IPS-18c (cell line): ENCODE measurements around the gene UGGT2.

Experiments
- H3K4me3 ChIP-seq: 2 replicates; pipeline ENCODE4 v1.7.0; 2013; ENCODE audit warnings: low read depth, mild to moderate bottlenecking, low read length, moderate library complexity; ENCODE audit not compliant: insufficient read depth
- H3K9me3 ChIP-seq: one replicate; pipeline ENCODE4 v1.6.1; 2013; ENCODE audit warnings: mild to moderate bottlenecking, low read length, moderate library complexity; ENCODE audit not compliant: control insufficient read depth, insufficient read depth

The UGGT2 gene, protein sequence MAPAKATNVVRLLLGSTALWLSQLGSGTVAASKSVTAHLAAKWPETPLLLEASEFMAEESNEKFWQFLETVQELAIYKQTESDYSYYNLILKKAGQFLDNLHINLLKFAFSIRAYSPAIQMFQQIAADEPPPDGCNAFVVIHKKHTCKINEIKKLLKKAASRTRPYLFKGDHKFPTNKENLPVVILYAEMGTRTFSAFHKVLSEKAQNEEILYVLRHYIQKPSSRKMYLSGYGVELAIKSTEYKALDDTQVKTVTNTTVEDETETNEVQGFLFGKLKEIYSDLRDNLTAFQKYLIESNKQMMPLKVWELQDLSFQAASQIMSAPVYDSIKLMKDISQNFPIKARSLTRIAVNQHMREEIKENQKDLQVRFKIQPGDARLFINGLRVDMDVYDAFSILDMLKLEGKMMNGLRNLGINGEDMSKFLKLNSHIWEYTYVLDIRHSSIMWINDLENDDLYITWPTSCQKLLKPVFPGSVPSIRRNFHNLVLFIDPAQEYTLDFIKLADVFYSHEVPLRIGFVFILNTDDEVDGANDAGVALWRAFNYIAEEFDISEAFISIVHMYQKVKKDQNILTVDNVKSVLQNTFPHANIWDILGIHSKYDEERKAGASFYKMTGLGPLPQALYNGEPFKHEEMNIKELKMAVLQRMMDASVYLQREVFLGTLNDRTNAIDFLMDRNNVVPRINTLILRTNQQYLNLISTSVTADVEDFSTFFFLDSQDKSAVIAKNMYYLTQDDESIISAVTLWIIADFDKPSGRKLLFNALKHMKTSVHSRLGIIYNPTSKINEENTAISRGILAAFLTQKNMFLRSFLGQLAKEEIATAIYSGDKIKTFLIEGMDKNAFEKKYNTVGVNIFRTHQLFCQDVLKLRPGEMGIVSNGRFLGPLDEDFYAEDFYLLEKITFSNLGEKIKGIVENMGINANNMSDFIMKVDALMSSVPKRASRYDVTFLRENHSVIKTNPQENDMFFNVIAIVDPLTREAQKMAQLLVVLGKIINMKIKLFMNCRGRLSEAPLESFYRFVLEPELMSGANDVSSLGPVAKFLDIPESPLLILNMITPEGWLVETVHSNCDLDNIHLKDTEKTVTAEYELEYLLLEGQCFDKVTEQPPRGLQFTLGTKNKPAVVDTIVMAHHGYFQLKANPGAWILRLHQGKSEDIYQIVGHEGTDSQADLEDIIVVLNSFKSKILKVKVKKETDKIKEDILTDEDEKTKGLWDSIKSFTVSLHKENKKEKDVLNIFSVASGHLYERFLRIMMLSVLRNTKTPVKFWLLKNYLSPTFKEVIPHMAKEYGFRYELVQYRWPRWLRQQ (N-terminal part only)

DNA sequence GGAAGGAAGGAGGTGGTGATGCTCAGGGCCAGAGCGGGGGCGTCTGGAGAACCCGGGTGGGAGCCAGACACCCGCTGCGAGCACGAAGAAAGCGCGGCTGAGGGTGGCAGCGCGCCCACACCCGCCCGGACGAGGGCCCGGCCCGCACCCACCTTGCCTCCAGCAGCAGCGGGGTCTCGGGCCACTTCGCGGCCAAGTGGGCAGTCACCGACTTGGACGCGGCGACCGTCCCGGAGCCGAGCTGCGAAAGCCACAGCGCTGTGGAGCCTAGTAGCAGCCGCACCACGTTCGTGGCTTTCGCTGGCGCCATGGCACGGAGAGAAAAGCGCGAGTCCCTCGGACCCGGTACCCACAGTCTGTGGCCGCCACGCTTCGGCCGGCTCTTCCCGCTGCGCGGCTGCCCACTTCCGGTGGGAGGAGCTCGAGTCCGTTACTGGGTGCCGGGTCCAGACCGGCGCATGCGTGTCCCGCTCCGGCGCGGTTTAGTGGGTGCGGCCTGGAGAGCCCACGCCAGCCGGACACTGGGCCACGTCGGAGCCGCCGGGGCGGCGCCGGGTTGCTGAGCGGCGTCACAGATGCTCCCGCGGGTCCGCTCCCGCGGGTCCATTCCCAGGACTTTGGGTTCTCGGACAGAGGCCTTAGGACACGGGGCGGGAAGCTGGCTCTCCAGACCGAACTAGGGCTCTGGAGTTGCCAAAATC is at the start of gene UGGT2:
UGGT2 (minus strand) TSS at position 399 of the 701 bp plus-strand sequence; CDS start at position 310, 89 bp downstream.
- Histone ChIP-seq H3K9me3 (no peaks in the 10 kb centered on the region), H3K4me3 (peak within 1 kb of the TSS; percentile 99)

DNA sequence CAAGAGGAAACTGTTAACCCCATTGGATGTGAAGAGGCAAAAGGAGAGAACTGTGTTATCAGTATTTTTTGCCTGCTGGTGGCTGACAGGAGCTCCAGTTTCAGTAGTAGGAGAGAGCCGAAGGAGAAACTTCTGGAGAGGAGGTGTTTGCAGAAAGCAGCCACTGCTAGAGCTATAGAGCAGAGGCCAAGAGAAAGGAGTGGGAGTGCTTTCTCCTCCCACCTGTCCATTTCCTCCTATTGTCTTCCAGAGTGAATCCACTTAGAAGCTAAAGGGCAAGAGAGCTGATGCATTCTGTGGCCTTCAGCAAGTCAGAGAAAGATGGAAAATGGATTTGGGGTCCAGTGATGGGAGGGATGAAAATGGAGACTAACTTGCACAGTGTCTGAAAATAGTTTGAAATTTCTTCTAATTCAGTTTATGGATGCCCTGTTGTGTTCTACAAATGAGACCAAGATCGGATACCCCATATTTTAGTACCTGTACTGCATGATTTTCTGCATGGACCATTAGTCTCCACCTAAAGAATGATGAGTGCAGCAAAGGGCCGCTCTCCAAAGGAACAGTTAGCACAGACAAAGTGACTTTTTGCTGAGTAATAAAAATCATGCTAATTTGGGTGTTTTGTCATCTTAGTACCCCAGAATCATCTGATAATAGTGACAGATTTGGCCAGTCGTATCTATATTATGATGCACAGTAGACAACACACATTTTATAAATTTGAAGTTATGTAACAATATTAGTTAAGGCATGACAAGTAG is 47.4 kb upstream of the UGGT2 start:
- Histone ChIP-seq H3K4me3 (no peak overlapping the region), H3K9me3 (no peaks in the 10 kb centered on the region)

GRCh38 chr13:96093296-96094006 is 40.2 kb upstream of the UGGT2 start:
- no peaks in the 10 kb centered on the region for H3K9me3 ChIP-seq
- H3K4me3 ChIP-seq, result no peak overlapping the region

- Histone ChIP-seq H3K9me3 (no peaks in the 10 kb centered on the region), H3K4me3 (peak overlapping the region; percentile 57)
Measured at GRCh38 chr13:96091164-96092117, 38.2 kb upstream of the UGGT2 start.

DNA sequence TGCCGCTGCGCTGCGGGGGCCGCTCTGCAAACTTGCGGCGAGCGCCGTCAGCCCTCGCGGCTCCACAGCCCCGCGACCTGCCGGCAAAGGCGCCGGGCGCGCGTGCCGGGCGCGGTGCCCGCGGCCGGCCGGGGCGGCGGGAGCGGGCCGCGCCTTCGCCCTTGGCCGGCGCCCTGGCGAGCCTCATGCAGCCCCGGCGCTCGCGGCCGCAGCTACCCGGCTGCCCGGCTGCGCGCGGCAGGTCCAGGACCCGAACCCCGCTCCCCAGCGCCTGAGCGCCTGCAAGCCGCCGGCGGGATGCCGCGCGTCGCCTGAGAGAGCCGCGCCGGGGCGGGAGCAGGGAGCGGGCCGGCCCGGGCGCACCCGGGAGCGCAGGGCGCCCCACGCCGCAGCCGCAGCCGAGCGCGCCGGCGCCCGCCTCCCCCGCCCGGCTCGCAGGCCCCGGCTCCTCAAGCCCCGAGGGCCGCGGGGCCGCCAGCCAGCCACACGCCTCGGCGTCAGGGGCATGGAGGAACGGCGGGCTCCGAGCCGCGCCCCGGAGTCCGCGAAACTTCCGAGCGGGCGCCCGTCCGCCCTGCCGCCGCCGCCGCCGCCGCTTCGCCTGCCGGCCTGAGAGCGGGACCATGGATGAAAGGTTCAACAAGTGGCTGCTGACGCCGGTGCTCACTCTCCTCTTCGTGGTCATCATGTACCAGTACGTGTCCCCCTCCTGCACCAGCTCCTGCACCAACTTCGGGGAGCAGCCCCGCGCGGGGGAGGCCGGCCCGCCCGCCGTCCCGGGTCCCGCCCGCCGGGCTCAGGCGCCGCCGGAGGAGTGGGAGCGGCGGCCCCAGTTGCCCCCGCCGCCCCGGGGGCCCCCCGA is 37.3 kb upstream of the UGGT2 start:
- H3K4me3 ChIP-seq, result peak overlapping the region; percentile 57
- H3K9me3 ChIP-seq, result no peaks in the 10 kb centered on the region

- Histone ChIP-seq H3K9me3 (no peaks in the 10 kb centered on the region), H3K4me3 (peak within 1 kb of the TSS; percentile 57)
Measured at GRCh38 chr13:96089749-96090239, 36.6 kb upstream of the UGGT2 start, which contains the start of gene HS6ST3. TSS of gene HS6ST3 (plus strand) at chr13:96090107.

DNA sequence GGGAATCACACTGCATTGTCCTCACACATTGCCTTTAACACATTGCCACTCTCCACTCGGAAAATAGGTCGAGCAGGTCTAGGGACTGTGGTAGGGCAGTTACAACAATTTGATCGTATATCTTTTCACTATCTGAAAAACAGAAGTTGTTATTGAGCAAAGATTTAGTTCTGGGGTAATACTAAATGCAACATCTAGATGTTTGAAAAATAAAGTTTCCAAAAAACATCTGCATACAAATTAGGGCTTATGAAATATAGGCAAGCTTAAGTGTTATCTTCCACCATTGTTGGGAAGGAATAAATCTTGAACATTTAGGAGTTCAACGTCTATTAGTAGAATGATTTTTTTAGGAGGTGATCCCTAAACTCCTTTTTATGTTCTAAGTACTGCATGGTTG is 35.9 kb upstream of the UGGT2 start:
- Histone ChIP-seq H3K9me3 (no peaks in the 10 kb centered on the region), H3K4me3 (peak overlapping the region; percentile 53; the same call in 1 of the 2 replicates)

DNA sequence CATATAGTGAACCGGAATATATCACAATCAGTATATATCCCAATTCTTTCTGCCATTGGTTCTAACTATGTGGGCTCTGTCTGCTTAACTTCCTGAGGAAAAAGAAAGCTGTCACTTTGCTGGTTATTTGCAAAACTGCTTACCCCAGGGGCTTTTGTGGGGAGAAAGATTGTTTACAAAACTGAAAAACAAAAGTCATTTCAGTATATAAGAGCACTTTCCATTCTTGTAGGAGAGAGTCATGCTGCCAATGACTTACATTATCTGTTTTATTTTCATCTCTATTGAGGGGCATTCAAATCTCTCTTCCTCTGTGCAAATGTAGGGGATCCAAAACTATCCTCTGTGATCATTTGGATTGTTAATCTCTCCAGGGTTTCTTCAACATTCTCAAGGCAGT is 33.5 kb upstream of the UGGT2 start:
- Histone ChIP-seq H3K9me3 (no peaks in the 10 kb centered on the region), H3K4me3 (no peak overlapping the region)

DNA sequence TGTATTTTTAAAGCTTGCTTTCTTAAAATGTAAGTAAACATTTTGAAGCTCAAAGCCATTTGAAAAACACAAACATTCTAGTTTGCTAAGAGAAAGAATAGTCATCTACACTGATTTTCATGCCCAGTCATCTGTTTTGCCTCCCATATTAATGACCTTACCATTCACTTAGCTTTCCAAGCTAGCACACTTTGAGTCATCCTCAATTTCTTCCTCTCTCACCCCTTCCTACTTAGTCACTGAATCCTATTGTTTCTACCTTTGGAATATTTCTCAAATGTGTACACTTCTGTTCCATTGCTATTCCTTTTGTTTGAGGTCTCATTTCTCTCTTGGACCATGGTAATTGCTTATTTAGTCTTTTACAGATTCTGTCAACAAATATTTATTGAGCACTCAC is 29.4 kb upstream of the UGGT2 start:
- Histone ChIP-seq H3K4me3 (no peak overlapping the region), H3K9me3 (no peaks in the 10 kb centered on the region)

DNA sequence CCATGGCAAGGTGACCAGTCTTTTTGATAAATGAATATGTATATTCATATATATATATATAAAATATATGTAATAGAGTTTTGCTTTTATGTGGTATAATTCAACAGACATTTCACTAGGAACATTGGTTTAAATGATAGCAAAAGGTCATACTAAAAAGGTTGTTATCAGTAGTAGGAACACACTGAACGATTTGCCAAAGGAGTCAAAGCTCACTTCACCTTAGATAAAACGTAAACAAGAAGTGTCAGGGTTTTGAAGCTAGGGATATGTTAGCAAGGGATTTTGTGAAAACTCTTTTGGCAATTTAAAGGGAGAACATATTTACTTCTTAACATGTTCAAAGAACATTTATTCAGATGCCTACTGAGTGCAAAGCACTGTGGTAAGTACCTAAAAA is 28.7 kb upstream of the UGGT2 start:
- Histone ChIP-seq H3K4me3 (no peak overlapping the region), H3K9me3 (no peaks in the 10 kb centered on the region)

DNA sequence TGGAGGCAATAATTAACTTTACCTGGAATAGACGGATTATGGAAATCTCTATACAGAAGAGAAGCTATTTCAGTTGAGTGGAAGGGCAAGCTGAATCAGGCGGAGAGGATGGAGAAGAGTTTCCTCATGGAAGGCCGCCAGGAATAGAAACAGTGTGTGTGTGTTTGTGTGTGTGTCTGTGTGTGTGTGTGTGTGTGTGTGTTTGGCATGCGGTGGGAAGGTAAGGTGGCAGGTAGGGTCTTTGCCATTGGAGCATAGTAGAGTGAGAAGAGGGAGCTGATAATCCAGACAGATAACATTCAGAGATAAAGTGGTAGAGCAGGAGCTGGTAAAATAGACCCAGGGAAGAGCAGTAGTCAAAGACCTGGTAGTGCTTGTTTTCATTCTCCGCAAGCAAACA is 27.5 kb upstream of the UGGT2 start:
- Histone ChIP-seq H3K9me3 (no peaks in the 10 kb centered on the region), H3K4me3 (no peak overlapping the region)

DNA sequence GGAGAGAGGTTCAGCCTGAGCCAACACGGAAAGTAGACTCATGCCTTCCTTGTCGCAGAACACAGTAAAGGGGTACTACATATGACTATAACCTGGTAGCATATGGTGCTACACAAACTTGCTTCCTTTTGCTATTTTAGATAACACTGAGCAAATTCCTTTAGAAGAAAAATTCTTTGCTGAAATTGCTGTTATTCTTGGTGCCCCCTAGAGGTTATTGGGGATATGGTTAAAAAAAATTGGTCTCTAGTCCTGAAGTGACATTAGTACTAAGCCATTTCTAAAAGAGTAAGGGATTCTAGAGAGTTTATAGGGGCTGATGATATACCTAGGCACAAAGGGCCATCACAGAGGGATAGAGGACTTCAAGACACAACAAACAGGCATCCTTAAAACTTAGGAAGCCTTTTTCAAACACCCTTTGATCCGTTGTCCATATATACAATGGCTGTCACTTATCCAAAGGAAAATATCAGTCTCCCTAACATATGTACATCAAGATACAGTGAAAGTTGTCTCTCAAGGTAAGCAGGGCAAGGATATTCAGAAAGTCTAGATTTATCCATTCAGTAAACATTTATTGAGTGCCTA is 22.8 kb upstream of the UGGT2 start:
- Histone ChIP-seq H3K9me3 (no peaks in the 10 kb centered on the region), H3K4me3 (no peak overlapping the region)

- no peaks in the 10 kb centered on the region for H3K9me3 ChIP-seq
- H3K4me3 ChIP-seq, result no peak overlapping the region
Measured at GRCh38 chr13:96072392-96072791, 19.2 kb upstream of the UGGT2 start.
